Measurements from ENCODE around the gene BUD23.
"Not testable (repeated sequence)": the region's sequence is repeated elsewhere in the genome, so short reads cannot be mapped to it uniquely, and the experiment has no call there.

BUD23 gene

DNA sequence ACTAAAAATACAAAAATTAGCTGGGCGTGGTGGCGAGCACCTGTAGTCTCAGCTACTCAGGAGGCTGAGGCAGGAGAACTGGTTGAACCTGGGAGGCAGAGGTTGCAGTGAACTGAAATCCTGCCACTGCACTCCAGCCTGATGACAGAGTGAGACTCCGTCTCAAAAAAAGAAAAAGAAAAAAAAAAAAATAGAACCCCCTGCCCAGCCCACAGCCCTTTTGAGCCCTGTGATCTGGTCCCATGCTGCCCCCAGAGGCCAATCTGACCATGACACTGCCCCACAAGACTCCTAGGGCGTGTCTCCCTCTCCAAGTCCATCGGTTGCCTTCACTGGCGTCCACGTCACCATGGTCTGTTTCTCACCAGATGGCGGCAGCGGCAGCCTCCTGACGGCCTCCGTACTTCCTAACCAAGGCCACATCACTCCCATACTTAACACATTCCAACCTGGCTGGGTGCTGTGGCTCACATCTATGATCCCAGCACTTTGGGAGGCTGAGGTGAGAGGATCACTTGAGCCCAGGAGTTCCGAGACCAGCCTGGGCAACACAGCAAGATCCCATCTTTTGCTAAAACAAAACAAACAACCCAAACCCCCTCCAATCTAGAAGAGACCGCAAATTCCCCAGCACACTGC is 18.1 kb downstream of the BUD23 start:
- DNase-seq, result no peak

DNA sequence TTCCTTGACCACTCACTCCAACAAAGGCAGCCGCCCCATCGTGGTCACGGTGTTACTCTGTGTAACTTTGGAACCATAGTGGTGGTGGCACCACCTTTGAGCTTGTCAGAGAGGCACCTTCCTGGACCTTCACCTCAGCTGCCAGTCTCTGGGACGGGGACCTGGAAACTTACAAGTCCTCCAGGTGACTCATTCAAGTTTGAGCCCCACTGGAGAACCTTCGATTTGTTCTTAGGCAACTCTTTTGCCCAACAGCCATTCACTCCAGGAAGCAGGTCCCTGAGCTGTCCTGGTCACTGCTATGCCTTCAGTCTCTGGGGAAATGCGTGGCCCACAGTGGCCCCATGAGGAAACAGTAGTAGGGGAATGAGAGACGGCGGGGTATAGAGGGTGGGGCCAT is 18.8 kb downstream of the BUD23 start:
- no peak for DNase-seq

DNA sequence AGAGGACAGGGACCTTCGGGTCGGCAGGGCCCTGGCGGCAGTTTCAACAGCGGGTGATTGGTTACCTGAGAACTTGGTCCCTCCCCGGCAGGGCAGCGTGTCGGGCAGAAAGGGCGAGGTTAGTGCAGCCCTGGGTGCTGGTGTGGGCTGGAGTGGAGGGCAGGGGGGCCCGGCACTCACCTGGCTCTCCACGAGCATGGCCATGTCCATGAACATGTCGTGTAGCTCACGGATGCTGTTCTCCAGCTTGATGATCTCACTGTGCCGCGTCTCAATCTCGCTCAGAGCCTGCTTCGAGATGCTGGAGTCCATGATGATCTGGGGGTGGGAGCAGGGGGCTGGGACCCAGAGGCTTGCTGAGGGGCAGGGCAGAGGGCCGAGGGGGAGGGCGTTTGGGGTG is 19.3 kb downstream of the BUD23 start:
- DNase-seq, result no peak

DNA sequence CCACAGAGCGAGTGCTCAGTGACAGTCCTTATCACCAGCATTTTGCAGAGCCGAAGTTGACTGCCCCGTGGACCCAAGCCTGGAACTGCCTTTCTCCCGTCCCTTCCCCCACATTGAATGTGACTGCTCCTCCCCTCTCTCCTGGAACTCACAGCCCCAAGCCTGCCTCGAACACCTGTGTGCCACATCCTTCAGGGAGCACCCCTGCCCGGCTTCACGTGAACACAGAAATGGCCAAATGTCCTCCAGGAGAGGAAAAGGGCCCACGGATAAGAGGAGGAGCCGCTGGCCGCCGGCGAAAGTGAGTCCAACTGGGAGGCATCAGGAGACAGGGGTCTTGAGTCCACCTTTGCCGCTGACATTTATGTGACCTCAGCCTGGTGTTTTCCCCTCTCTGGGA is 19.8 kb downstream of the BUD23 start:
- DNase-seq, result no peak

DNA sequence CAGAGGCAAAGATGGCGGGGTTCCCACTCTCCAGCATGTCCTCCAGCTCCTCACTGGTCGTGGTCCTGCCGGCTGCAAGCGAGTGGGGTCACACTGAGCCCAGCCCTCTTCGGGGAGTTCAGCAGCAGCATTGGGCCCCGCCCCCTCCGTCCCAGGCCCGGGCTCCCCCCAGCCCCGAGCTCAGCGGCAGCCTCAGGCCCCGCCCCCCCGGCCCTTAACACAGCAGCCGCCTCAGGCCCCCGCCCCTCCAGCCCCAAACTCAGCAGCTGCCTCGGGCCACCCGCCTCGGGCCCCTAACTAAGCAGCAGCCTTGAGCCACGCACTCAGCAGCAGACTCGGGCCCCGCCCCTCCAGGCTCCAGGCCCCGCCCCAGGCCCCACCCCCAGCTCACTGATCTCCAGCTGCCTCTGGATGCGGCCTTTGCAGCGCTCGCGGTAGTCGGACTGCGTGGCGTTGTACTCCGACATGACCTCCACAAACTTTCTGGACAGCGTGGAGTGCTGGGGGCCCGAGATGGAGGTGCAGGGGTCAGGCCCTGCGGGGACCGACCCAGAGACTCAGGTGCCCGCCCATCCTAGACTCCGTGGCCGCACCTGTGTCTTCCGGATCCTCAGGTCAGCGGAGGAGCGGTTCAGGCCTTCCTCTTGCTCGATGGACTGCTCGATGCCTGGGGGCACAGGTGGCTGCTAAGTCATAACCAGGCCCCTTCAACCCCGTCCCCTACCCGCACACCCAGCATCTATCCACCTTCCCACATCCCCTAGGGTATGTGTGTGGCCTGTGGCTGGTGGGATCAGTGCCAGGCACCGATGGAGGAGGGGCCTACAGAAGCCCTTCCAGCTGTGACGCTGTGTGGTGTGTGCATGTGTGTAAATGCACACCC is 20.6 kb downstream of the BUD23 start:
- no peak for DNase-seq

DNA sequence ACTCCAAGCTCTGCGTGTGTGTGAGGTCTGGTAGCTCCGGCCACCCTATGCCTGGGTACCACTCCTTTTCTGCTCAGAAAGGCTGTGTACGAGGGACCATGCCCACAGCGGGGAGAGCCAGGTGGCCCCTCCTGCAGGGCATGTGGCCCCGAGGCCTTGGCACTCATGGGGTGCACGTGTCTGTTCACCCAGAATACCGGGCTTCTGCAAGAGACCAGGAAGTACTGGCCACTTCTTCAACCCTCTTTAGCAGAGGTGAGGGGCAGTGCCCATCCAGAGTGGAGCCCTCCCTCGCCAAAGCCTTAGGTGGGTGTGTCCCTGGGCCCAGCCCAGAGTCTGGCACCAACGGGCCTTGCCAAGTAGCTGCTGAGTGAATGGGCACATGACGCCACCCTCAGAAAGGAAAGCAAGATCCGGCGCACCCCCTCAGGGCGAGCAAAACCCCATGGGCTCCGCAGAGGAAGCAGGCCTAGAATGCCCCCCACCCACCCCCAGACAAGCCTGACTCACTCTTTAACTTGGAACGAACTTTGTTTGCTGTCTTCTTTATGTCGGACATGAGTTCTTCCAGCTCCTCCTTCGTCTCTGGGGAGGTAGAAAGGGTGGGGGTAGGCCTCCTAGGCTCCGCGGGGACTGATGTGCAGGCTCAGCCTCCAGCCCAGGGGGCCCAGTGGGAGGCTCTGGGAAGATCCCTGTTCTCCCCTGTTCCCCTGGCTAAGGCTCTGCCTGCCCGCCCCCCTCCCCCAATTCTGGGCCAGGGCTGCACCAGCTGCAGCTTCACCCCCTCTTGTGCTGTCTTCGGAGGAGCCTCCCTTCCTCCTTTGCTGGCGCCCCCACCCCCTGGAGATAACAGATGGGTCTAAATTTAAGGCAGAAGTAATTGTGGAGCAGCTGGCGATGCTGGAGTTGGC is 21.5 kb downstream of the BUD23 start:
- DNase-seq, result no peak

DNA sequence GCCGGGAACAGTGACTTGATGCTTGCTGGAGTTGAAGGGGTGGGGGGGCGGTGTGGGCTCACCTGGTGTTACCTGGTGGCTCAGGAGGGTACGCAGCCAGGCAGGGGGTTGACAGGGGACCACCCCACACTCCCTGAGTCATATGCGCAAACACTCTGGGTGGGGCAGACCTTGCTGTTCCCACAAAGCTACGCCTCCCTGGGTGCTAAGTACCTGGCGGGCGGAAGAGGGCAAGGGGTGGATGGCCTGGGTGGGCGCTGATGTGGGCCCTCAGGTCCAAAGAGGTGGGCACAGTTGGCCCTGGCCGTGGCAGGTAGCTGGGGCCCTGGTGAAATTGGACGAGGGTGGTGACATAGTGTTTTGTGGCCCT is 22.1 kb downstream of the BUD23 start:
- no peak for DNase-seq

DNA sequence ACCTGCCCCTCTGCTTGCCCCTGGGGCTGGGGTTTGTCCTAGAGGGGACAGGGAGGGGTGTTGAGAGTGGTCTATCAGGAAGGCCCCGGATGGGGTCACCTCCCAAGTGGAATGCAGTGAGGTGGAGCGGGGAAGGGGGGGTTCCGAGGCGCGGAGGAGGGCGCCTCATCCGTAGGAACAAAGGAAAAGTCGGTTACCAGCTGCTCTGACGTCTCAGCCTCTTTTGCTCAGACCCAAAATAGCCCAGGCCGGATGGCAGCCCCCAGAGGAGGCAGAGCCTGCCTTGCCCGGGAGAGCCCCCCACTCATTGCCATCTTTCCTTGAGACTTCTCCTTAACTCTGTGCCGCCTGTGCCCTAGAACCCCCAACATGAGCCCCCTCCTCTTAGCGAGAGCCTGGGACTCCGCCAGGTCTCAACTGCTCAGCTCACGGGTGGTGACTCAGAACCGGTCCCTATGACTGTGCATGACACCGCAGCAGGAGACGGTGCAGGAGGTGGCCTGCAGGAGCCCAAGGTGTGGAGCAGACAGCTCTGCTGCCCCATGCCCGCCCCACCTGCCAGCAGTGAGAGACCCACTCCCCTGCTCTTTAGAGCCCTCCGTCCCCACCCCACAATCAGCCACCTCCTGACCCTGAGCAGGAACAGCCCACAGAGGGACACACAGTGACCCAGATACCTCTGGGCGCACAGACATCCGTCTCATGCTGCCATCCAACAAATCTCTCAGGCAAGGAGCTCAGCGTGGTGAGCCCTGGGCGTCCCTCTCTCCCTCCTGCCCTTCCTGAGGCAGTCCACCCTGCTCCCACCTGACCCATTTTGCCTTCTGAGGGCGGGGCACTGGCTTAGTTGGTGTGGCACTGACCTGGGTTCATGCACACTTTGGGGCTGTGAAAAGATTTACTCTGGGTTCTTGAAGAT is 23.0 kb downstream of the BUD23 start:
- no peak for DNase-seq

DNA sequence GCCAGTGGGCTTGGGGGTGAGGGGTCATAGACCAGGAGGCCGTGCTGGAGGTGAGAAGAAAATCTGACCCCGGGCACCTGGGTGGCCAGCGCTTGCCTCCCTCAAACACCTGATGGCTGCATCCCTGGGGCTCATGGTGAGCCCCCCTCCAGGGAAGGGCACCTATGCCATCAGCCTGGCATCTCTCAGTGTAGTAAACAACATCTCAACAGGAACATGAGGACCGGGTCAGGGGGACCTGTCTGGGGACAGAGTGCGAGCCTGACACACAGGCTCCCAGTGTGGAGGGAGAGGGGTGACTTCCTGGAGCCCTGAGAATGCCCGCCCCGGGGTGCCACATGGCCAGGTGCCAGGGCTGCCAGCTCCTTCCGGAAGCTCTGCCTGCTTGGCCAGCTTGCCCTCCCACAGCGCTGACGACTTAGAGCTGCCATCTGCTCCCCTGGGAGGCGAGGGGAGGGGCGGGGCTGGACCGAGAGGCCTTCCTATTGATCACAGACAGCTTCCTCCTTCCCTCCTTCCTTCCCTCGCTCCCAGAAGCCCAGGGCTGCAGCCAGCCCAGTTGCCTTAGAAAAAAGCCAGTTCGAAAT is 23.7 kb downstream of the BUD23 start:
- DNase-seq, result no peak

DNA sequence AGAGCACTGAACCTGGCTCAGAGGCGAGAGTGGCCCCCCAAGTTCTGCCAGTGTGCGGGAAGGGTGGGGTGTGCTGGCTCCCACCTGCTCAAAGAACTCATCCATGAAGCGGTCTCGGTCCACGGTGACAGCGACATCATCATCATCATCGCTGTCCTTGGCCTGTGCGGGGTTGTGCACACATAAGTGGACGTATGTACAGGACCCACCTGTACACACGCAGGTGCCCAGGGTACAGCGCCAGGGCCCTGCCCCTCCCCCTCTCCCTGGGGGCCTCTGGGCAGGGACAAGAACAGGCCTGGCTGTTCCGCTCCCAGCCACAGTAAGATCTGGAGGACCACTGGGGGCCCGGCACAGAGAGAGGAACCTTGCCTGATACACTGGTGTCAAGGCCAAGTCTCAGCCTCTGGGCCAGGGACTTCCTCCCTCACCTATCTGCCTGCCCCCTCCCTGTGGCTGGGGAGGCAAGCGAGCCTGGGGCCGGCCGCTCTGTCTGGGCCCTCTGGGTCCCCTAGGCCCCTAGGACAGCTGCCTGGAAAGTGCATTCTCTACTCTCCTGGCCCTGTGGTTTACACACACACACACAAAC is 25.7 kb downstream of the BUD23 start:
- DNase-seq, result no peak

DNA sequence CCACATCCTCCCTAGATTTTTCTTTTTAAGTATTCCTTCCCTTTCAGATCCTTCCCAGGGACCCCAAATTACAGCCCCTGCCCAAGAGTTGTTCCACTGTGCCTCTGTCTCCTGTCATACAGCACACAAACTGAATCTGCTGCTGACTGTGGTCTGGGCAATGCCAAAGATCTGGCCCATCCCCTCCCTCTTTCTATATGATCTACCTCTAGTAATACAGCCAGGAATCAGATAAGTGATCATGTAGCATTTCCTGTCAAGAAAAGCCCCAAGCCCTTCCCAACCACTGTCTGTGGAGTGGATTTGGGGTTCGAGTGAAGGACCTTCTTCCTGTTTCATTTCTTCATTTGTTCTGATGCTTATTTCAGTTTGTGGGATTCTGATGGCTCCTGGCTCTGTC is 29.4 kb downstream of the BUD23 start:
- DNase-seq, result no peak

DNA sequence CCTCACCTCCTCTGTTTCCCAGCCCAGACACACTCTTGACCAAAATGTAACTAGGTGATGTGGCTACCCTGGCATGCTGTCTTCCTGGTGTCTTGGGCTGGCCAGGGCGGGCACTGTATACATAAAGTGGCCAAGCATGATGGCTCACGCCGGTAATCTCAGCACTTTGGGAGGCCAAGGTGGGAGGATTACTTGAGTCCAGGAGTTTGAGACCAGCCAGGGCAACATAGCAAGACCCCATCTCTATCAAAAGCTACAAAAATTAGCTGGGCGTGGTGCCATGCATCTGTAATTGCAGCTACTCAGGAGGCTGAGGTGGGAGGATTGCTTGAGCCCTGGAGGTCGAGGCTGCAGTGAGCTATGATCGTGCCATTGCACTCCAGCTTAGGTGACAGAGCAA is 29.9 kb downstream of the BUD23 start:
- DNase-seq, result not testable (repeated sequence)

DNA sequence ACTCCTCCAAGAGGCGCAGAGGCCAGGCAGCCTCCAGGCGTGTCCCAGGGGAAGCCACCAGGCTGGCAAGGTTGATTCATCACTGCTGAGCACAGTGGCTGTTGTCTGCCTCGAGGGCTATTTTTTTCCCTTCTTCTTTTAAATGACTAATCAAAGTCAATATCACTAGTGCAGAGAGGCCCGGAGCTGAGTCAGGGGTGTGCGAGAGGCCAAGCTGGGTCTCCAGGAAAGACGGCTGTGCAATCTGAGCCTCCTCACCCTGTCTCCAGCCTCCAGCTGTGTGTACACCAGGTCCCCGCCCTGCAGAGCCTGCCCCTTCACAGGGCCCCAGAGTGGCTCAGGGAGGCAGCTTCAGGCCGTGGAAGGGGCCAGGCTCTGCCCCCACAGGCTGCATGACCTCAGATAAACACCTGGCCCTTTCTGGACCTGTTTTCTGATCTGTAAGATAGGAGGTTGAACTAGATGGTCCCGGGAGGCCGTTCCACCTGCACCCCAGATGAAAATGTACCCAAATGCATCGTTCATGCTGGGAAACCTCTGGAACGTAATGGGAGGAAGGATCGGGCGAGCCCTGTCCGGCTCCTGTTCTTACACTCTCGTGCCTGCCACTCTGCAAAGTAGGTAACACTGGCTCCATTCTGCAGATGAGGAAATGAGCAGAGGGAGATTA is 32.4 kb downstream of the BUD23 start:
- DNase-seq, result peak; percentile 88

DNA sequence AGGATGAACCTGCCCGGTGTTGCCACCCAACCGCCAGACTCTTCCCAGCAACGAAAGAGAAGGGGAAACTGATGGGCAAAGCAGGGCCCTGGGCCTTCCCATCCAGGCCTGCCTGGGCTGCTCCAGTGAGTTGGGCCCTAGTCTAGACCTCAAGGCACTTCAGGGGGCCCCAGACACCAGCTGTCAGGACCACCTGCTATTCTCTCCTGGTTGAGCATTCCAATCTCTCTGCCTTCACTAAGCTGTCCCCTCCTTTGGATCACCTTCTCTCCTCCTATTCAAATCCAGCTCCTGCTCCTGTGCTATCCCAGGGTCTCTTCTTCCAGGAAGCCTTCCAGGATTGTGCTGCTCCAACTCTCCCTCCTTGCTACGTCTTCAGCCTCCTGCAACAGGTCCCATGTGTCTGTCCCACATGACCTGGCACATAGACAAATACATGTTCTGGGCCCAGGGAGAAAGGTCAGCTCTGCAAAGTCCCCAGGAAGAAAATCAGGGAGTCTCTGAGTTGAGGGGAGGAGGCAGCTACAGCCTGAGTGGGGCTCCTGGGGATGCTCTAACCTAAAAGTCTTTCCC is 33.0 kb downstream of the BUD23 start:
- DNase-seq, result no peak

DNA sequence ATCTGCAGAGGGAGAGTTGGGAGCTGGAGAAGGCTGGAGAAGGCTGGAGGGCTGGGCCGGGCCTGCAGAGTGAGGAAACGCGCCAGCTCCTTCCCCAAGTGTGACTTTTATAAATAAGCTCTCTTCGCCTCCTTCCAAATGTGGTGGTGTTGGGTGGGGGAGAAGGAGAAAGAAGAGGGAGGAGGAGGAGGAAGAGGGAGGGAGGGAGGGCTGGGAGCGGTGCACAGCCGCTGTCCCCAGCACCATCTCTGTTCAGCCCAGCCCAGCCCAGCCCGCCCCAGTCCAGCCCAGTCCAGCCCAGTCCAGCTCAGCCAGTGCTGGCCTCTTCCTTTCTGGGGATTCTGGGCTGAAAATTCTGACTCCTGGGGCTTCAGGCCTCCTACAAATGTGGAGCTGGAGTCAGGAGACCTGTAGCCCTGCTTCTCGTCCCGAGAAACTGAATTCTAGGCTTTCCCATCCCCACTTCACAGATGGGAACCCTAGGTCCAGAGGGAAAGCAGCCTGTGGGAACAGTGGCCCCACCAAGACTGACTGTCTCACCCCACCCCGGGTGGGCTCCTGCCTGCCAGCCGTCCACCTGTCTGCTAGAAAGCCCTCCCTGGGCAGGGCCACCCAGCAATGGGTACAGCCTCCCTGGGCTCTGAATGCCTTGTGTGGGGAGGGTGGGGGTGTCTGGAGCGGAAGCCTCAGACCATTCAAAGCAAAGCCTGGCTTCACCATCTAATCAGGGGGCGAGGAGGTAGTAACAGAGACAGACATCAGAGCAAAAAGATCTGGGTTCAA is 33.8 kb downstream of the BUD23 start:
- DNase-seq, result no peak

DNA sequence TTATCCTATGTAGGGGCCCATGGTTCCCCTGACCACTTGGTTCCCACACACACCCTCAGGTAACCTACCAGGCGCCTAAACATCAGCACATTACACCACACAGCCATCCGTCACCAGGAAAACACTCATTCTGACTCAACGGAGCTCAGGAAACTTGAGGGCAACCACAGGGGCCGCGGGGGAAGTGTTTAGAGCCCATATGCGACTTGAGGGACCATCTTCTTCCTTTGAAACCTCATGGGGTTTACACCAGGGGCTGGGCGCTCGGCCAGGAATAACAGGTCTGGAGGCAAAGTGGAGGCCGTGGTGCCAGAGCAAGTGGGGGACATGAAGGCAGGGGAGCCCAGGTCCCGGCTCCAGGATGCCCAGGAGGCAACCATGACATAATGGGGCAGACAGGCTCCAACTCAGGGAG is 34.6 kb downstream of the BUD23 start:
- peak; percentile 41 for DNase-seq

DNA sequence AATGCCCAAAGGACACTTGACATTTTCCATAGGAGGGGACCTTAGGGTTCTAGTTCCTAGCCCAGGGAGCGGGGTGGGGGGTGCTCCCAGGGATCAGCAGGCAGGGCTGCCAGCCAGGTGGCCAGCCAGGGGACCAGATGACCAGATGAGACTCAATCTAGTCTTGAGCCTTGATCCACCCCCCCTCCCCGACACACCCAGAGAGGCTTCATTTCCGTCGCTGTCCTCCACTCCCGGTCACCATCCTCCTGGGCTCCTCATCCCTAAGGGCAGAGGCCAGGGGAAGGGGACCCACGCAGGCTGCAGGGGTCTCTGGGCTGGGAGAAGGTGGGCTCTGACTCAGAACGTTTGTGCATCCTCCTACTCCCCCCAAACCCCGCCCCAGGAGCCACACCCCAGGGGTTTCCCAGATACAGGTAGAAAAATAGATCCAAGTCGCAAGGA is 35.1 kb downstream of the BUD23 start:
- DNase-seq, result no peak

DNA sequence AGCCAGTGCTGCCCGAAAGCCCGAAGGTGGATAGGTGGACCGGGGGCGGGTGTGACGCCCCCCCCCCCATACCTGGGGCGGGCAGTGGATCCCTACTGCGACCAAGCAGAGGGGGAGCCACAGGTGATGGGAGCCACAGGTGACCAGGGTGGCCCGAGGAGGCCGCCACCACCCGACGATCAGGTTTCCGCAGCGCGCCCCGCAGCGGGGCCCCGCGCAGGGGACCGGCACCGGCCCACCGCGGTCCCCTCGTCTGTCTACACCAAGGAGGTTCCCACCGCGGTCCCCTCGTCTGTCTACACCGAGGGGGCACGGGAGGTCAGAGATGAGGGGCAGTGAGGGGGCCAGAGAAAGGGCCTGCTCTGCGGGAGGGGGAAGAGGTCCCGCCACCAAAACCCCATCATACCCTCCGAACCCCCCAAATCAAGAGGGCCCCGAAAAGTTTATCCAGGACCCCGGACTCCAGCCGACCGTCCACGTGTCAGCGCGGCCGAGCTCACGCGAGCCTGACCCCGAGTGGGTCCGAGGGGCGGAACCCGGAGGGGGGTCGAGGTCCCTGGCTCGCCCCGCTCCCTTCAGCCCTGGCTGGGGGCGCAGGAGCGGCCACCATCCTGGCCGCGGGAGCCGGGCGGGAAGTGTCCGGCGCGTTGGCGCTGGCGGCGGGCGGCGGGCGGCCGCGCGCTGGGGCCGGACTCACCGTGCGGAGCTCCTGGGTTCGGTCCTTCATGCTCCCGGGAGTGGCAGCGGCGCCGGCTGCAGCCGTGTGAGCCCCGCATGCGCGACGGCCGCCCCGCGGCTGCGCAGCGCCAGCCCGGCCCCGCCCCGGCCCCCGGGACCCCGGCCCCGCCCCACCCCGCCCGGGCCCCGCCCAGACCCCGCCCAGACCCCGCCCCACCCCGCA is 35.8 kb downstream of the BUD23 start, which contains the start of gene STX1A:
Gene STX1A, minus strand, starts transcription at position 765 of the 901 bp plus-strand sequence. Its CDS starts 38 bp downstream, at position 727.
- DNase-seq, result peak; percentile 53

DNA sequence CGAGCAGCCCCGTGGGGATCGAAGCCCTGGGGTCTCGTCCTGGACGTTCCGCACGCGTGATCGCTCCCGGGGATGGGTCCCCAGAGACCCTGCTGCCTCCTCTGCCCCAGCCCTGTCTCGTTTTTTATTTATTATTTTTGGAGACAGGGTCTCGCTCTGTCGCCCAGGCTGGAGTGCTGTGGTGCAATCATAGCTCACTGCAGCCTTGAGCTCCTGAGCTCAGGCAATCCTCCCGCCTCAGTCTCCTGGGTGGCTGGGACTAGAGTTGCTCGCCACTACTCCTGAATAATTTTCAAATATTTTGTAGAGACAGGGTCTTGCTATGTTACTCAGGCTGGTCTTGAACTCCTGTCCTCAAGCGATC is 36.4 kb downstream of the BUD23 start:
- no peak for DNase-seq

All from kidney glomerular epithelial cell (primary cell).